ENCODE results near the gene TRPV2. TPM values are rescaled to one million over a fixed set of nuclear protein-coding genes. Genes with fewer than 3 reads are reported as not detected.

TRPV2 gene
- total and polyA plus RNA-seq, 2 experiments from 2014 or later: 0.09 to 0.93 TPM

GRCh38 chr17:16467044-16467443 lies 51.7 kb downstream of the TRPV2 start:
- H3K4me1 ChIP-seq (ENCODE audit: low read depth): peaks cover 10% of the 10 kb centered on the region
- H3K27ac ChIP-seq: no peak overlapping the region
- no peaks in the 10 kb centered on the region for H3K9me3 ChIP-seq (ENCODE audit: low read depth)
- no peak overlapping the region for H3K4me3 ChIP-seq
- H3K27me3 ChIP-seq: no peaks in the 10 kb centered on the region
- H3K36me3 ChIP-seq: no peaks in the 10 kb centered on the region
- no peak for DNase-seq (ENCODE audit: low read depth in 1 of 2, low spot score in 1 of 2)
- TF ChIP-seq, protein P1, sequence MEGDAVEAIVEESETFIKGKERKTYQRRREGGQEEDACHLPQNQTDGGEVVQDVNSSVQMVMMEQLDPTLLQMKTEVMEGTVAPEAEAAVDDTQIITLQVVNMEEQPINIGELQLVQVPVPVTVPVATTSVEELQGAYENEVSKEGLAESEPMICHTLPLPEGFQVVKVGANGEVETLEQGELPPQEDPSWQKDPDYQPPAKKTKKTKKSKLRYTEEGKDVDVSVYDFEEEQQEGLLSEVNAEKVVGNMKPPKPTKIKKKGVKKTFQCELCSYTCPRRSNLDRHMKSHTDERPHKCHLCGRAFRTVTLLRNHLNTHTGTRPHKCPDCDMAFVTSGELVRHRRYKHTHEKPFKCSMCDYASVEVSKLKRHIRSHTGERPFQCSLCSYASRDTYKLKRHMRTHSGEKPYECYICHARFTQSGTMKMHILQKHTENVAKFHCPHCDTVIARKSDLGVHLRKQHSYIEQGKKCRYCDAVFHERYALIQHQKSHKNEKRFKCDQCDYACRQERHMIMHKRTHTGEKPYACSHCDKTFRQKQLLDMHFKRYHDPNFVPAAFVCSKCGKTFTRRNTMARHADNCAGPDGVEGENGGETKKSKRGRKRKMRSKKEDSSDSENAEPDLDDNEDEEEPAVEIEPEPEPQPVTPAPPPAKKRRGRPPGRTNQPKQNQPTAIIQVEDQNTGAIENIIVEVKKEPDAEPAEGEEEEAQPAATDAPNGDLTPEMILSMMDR (IDR thresholded peaks at IDR 0.05; ENCODE audit: low read depth, low read length): no peak

- no peaks in the 10 kb centered on the region for H3K27me3 ChIP-seq
- H3K4me1 ChIP-seq (ENCODE audit: low read depth): peaks cover 10% of the 10 kb centered on the region
- no peak overlapping the region for H3K27ac ChIP-seq
- H3K9me3 ChIP-seq (ENCODE audit: low read depth): no peaks in the 10 kb centered on the region
- no peak for DNase-seq (ENCODE audit: low read depth in 1 of 2, low spot score in 1 of 2)
- H3K4me3 ChIP-seq: no peak overlapping the region
- TF ChIP-seq, protein P1 (IDR thresholded peaks at IDR 0.05; ENCODE audit: low read depth, low read length): no peak
- H3K36me3 ChIP-seq: no peaks in the 10 kb centered on the region
Measured at GRCh38 chr17:16467886-16468285, 52.5 kb downstream of the TRPV2 start.

DNA sequence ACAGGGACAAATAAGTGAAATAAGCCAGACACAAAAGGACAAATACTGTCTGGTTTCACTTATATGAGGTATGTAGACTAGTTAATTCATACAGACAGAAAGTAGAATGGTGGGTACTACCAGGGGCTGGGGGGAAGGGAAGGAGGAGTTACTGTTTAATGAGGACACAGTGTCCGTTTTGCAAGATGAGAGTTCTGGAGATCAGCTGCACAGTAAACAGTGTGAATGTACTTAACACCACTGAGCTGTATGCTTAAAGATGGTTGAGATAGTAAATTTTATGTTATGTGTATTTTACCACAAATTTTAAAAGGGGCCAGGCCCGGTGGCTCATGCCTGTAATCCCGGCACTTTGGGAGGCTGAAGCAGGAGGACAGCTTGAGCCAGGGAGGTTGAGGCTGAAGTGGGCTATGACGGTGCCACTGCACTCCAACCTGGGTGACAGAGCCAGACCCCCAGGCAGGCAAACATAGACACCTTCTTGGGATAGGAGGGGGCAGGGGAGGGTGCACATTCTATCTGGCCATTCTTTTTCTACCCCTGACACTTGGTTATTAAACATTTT lies 53.1 kb downstream of the TRPV2 start:
- Histone ChIP-seq H3K36me3 (no peaks in the 10 kb centered on the region), H3K27ac (no peak overlapping the region), H3K9me3 (ENCODE audit: low read depth) (no peaks in the 10 kb centered on the region), H3K4me1 (ENCODE audit: low read depth) (peaks cover 5% of the 10 kb centered on the region), H3K27me3 (no peaks in the 10 kb centered on the region), H3K4me3 (no peak overlapping the region)
- DNase-seq (ENCODE audit: low read depth in 1 of 2, low spot score in 1 of 2): no peak
- TF ChIP-seq, protein P1 (IDR thresholded peaks at IDR 0.05; ENCODE audit: low read depth, low read length): no peak

DNA sequence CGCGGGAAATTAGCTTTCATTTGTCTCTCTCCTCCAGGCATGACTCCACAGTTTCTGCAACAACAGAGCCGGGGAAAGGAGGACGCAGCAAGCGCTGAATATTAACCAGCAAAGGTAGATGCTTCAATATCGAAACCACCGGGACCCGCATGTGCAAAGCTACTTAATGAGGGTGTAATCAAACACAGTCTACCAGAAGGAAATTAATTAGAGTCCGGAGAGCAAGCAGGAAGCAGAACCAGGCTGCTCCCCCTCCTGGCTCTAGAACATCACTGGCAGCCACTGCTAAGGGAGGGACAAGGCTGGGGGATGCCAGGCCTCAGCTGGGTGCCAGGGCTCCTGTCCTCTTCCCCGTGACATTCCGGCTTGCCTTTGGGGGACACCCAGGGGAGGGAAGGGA lies 54.9 kb downstream of the TRPV2 start:
- no peak for DNase-seq (ENCODE audit: low read depth in 1 of 2, low spot score in 1 of 2)
- H3K27me3 ChIP-seq: no peaks in the 10 kb centered on the region
- H3K36me3 ChIP-seq: no peaks in the 10 kb centered on the region
- H3K27ac ChIP-seq: no peak overlapping the region
- H3K4me1 ChIP-seq (ENCODE audit: low read depth): no peaks in the 10 kb centered on the region
- TF ChIP-seq, protein P1 (IDR thresholded peaks at IDR 0.05; ENCODE audit: low read depth, low read length): no peak
- H3K4me3 ChIP-seq: no peak overlapping the region
- H3K9me3 ChIP-seq (ENCODE audit: low read depth): no peaks in the 10 kb centered on the region

- no peak overlapping the region for H3K4me3 ChIP-seq
- TF ChIP-seq, protein P1 (IDR thresholded peaks at IDR 0.05; ENCODE audit: low read depth, low read length): no peak
- no peaks in the 10 kb centered on the region for H3K9me3 ChIP-seq (ENCODE audit: low read depth)
- no peaks in the 10 kb centered on the region for H3K36me3 ChIP-seq
- no peaks in the 10 kb centered on the region for H3K27me3 ChIP-seq
- no peak overlapping the region for H3K27ac ChIP-seq
- DNase-seq (ENCODE audit: low read depth in 1 of 2, low spot score in 1 of 2): no peak
- H3K4me1 ChIP-seq (ENCODE audit: low read depth): no peaks in the 10 kb centered on the region
Measured at GRCh38 chr17:16471295-16471694, 55.9 kb downstream of the TRPV2 start.

Measured in cardiac muscle cell (in vitro differentiated cells and primary cell).